Raji (cell line): Measurements from ENCODE around the gene TMCO6.

Experiments
- POLR2A ChIP-seq: IDR thresholded peaks from 2 replicates; pipeline ENCODE4 v1.6.1; 2011; ENCODE audit warnings: low read depth, low read length, control low read depth; ENCODE audit not compliant: insufficient read depth

Gene TMCO6

DNA sequence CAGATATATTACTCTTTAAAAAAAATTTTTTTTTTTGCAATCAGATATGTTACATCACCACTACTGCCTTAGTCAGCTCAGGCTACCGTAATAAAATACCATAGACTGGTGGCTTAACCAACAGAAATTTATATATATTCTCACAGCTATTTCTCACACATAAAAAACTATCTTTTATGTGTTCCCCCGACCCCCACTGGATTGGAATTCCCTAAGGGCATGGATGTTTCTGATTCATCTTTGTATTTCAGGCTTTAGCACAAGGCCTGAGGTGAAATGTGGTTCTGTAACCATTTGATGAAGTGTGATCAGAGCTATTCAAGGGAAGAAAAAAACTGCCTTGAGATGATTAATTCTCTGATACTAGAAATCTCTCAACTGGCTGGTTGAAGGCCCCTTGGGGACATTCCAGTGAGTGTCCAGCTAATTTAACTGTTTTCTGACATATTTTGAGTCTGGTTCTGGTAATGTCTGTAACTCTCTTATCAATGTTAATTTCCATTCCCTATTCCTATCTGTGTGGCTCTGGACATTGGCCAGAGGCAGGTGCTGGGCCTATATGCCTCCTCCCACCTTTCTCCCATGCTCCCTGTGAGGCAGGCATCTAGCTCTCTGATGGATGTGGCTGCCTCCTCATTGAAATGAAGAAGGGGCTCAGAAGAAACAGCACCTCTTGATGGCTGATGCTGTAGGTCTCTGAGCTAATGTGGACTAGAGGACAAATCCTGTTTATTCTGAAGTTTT, 8.8 kb upstream of the TMCO6 start:
- no peak for TF ChIP-seq POLR2A

- no peak for TF ChIP-seq POLR2A
Observed at GRCh38 chr5:140631036-140631417, 8.2 kb upstream of the TMCO6 start.

DNA sequence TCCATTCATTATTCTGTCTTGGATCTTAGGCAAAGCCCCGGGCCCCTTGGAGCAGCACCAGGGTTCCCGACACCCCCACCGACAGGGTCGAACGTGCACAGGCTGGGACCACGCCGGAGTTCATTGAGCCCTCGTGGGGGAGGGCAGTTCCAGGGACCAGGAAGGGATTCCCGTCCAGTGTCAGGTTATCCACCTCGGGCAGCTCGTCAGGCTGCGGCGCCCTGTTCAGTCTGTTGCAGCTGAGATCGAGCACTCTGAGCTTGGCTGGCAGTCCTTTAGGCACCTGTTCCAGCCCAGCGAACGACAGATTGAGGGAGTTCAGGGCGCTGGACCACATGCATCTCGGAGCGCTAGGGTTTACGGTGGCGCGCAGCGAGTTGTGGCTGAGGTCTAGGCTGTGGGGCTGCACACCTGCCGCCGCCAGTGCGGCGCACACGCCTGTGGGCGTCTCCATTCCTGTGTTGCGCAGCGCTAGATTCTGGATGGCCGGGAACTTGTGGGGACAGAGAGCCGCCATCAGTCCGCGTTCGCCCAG, 7.4 kb upstream of the TMCO6 start:
- TF ChIP-seq POLR2A = no peak

GRCh38 chr5:140632366-140633020, 6.8 kb upstream of the TMCO6 start:
- TF ChIP-seq POLR2A = no peak

GRCh38 chr5:140633021-140633471, 6.2 kb upstream of the TMCO6 start, which contains the start of gene CD14:
CD14 (minus strand) TSS chr5:140633175; CDS start chr5:140633071, 104 bp downstream.
- no peak for TF ChIP-seq POLR2A

DNA sequence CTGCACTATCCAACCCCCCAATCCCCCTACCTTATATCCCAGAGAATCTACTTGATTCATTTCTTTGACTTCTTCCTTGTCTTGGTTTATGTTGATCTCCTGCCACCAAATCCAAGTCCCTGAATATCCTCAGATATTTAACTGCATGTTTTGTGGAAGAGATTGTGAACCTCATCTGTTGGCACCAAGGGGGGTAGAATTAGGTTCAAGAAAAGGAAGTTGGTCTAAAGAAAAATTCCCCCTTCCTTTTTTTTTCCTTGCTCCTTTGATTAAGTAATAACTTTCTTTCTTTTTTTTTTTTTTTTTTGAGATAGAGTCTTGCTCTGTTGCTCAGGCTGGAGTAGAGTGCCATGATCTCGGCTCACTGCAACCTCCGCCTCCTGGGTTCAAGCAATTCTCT, 5.8 kb upstream of the TMCO6 start:
- TF ChIP-seq POLR2A = no peak

DNA sequence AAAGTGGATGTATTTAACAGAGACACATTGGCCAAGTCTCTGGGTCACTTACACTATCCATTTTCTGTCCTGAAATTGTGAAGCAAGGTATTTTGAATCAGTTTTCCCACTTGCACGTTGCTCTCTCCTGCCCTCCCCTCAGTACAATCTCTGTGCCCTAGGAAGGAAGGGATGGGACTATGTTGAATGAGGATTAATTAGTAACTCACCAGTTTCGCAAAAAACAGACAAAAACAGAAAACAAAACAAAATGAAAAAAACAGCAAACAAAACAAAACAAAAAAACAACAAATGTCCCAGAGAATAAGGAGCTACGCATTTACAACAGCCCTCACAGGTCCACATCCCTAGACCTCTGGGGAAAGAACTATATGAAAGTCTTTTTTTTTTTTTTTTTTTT, 5.1 kb upstream of the TMCO6 start:
- TF ChIP-seq POLR2A = no peak

DNA sequence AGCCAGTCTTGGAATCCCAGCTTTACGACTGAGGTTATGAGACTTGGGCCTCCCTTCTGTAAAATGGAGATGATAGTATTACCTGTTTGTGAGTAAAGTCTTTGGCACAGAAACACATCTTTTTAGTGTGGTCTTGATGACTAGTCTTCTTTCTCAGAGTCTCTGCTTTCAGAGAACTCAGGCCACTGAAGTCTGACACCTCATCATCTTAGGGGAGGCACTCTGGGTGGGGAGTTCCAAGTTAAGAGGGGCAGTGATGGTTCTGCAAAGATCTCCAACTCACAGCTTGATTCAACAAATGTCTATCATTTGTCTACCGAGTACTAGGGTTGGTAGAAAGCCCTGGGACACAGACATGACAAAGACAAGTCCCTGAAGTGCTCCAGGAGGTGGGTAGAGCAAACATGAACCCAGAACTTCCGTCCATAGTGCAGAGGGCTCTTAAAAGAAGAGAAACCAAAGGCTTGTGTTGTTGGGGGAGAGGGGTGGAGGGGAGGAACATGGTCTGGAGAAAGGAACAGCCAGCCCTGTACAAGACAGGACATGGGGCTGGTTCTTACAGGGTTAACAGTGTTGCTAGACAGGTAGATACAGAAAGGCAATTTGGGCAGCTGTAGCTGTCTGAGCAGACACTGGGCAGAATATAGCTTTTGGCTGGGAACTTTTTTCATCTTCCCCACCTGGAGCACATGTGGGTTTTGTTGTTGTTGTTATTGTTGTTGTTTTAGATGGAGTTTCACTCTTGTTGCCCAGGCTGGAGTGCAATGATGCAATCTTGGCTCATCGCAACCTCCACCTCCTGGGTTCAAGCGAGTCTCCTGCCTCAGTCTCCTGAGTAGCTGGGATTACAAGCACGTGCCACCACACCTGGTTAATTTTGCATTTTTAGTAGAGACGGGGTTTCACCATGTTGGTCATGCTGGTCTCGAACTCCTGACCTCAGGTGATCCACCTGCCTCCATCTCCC, 3.7 kb upstream of the TMCO6 start:
- TF ChIP-seq POLR2A = no peak

DNA sequence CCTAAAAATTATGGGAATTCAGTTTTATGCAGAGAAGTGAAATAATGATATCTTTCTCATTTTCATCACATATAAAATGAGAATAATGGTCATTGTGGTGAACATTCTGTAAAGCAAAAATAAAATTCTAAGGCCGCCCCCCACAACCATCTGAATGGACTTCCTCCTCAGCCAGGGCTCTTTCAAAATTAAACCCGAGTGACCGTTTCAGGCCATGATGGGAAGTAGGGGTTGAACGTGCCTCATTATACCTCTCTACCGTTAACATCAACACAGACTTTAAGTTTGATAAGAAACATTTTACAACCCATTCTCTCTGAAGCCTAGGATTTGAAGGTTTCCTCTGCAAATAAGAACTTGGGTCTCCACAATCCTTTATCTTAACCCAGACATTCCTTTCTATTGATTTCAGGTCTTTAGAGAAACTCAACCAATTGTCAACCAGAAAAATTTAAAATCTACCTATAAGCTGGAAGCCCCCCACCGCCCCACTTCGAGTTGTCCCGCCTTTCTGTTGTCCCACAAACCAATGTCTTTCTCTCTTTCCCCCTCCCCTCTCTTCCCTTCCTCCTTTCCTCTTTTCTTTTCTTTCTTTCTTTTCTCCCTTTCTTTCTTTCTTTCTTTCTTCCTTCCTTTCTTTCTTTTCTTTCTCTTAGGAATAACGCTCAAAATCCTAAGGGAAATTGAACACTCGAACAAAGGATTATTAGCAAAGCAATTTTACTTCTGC, 1.7 kb upstream of the TMCO6 start:
- no peak for TF ChIP-seq POLR2A

- TF ChIP-seq POLR2A = no peak
Observed at GRCh38 chr5:140641716-140642115, 2.5 kb downstream of the TMCO6 start.

GRCh38 chr5:140642718-140643117, 3.5 kb downstream of the TMCO6 start:
- TF ChIP-seq POLR2A = no peak

DNA sequence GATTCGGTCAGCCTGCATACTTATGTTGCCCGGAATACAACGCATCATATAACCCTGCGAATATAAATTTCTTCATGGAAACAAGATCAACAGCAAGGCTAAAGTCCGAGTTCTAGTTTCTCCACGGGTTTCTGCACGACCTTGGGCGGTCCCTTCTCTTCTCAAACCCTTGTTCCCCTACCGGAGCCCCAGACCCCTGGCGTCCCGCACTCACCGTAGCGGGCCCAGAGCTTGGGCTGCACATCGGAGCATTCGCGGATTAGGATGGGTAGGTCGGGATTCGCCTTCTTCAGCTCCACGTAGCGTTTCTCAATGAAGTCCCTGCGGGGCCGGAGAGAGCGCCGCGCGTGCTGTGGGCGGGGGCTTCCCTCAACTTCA, 7.8 kb downstream of the TMCO6 start:
- no peak for TF ChIP-seq POLR2A

GRCh38 chr5:140658870-140659269, 19.6 kb downstream of the TMCO6 start:
- no peak for TF ChIP-seq POLR2A

GRCh38 chr5:140664030-140664358, 24.7 kb downstream of the TMCO6 start:
- no peak for TF ChIP-seq POLR2A
